Endothelial cell of umbilical vein (primary cell): ENCODE results near the gene RIMS4. TPM values are rescaled to one million over a fixed set of nuclear protein-coding genes. Genes with fewer than 3 reads are reported as not detected.

Source experiments
- BruUV-seq: library from RNA; stranded (reverse); fragments of 400-500 nt; replicated peaks from 2 replicates; lab custom pipeline; 2021; lab: Mats Ljungman, UMichigan
- CTCF ChIA-PET: fragments of 300-600, 350-600 bp; sonication (Branson Sonifier 250); formaldehyde crosslinking; loops from one replicate; lab custom pipeline; 2021; ENCODE audit warnings: antibody characterized with exemption, inconsistent platforms; lab: Charles Lee
- POLR2A ChIA-PET: fragments of 300-600, 350-600 bp; sonication (Branson Sonifier 250); formaldehyde crosslinking; loops from one replicate; lab custom pipeline; 2021; ENCODE audit warnings: antibody characterized with exemption, inconsistent platforms; lab: Charles Lee
- DNase-seq: peaks from one replicate; pipeline ENCODE4 v3.0.0-alpha.2; 2011; ENCODE audit warnings: low read depth, low spot score
- FAIRE-seq: peaks from 2 replicates; lab custom pipeline; 2011; peaks lifted over from hg19 to GRCh38; lab: Jason Lieb, UNC
- H2AFZ ChIP-seq: 2 replicates; pipeline ENCODE4 v1.6.0; 2012; ENCODE audit warnings: low read depth, low read length, control low read depth, inconsistent platforms
- H3K27ac ChIP-seq: 2 replicates; pipeline ENCODE4 v1.5.1; 2011; ENCODE audit warnings: low read depth, mild to moderate bottlenecking, control low read depth, low read length, moderate library complexity; ENCODE audit not compliant: insufficient read depth
- H3K27me3 ChIP-seq, 2 experiments: 2 replicates each; pipeline versions ENCODE4 v1.6.0 to v1.6.1; 2011; ENCODE audit warnings: low read length in 2 of 2, mixed read lengths in 1 of 2; ENCODE audit not compliant: control insufficient read depth in 2 of 2, insufficient read depth in 2 of 2
- H3K36me3 ChIP-seq, 2 experiments: 2 replicates in 1 of 2; 3 replicates in 1 of 2; pipeline ENCODE4 v1.5.1; 2011; ENCODE audit warnings: low read length in 2 of 2, mild to moderate bottlenecking in 1 of 2, moderate library complexity in 1 of 2; ENCODE audit not compliant: control insufficient read depth in 2 of 2, insufficient read depth in 2 of 2; ENCODE audit errors: extremely low read depth in 1 of 2
- H3K4me1 ChIP-seq: 3 replicates; pipeline ENCODE4 v1.5.1; 2011; ENCODE audit warnings: mild to moderate bottlenecking, low read length; ENCODE audit not compliant: control insufficient read depth, insufficient read depth; ENCODE audit errors: extremely low read depth
- H3K4me2 ChIP-seq: 2 replicates; pipeline ENCODE4 v1.6.1; 2011; ENCODE audit warnings: low read length, control low read depth, mixed read lengths; ENCODE audit not compliant: insufficient read depth
- H3K4me3 ChIP-seq, 3 experiments: fragments of 200-600 bp in 1 of 3; sonication (generic), shearing (Covaris generic) in 1 of 3; replicated peaks in 1 of 3; 2 replicates each; pipeline ENCODE4 v1.5.1; 2011 to 2016; ENCODE audit warnings: control low read depth in 3 of 3, low read length in 3 of 3, mild to moderate bottlenecking in 2 of 3, inconsistent platforms in 1 of 3, low read depth in 1 of 3, moderate library complexity in 1 of 3; ENCODE audit not compliant: insufficient read depth in 1 of 3
- H3K79me2 ChIP-seq: 2 replicates; pipeline ENCODE4 v1.6.0; 2012; ENCODE audit warnings: low read length, inconsistent platforms; ENCODE audit not compliant: control insufficient read depth, insufficient read depth
- H3K9ac ChIP-seq: replicated peaks from 2 replicates; pipeline ENCODE3; 2011; ENCODE audit warnings: low read length, control low read depth; ENCODE audit not compliant: insufficient read depth; ENCODE audit errors: extremely low read depth
- H3K9me1 ChIP-seq: replicated peaks from 3 replicates; pipeline ENCODE4 v1.6.0; 2011; ENCODE audit warnings: mild to moderate bottlenecking, low read length; ENCODE audit not compliant: control insufficient read depth, insufficient read depth; ENCODE audit errors: extremely low read depth
- H3K9me3 ChIP-seq: replicated peaks from 2 replicates; pipeline ENCODE4 v1.5.1; 2012; ENCODE audit warnings: low read length, inconsistent platforms; ENCODE audit not compliant: control insufficient read depth, insufficient read depth
- H4K20me1 ChIP-seq: replicated peaks from 2 replicates; pipeline ENCODE3; 2011; ENCODE audit warnings: mild to moderate bottlenecking, low read length; ENCODE audit not compliant: control insufficient read depth, insufficient read depth; ENCODE audit errors: extremely low read depth
- CTCF ChIP-seq, 2 donors: IDR thresholded peaks; 1 replicate in 1 of 2; 2 replicates in 1 of 2; pipeline ENCODE4 v1.5.1; 2011; ENCODE audit warnings: low read length in 2 of 2, mild to moderate bottlenecking in 2 of 2, moderate library complexity in 2 of 2, control low read depth in 1 of 2, inconsistent platforms in 1 of 2, low read depth in 1 of 2; ENCODE audit not compliant: insufficient read depth in 1 of 2; ENCODE audit errors: extremely low read depth in 1 of 2
- EZH2 ChIP-seq: IDR thresholded peaks from 2 replicates; pipeline ENCODE4 v1.6.1; 2012; ENCODE audit warnings: borderline replicate concordance, low read depth, mild to moderate bottlenecking, moderate library complexity, low read length, inconsistent platforms; ENCODE audit not compliant: severe bottlenecking
- FOS ChIP-seq: IDR thresholded peaks from 2 replicates; pipeline ENCODE4 v1.6.1; 2011; ENCODE audit warnings: mild to moderate bottlenecking, low read length, moderate library complexity, borderline replicate concordance; ENCODE audit not compliant: insufficient read depth
- GATA2 ChIP-seq: IDR thresholded peaks from 2 replicates; pipeline ENCODE4 v1.7.0; 2011; ENCODE audit warnings: low read depth, mild to moderate bottlenecking, moderate library complexity, mixed read lengths, low read length; ENCODE audit not compliant: insufficient read length, insufficient read depth
- JUN ChIP-seq: IDR thresholded peaks from 2 replicates; pipeline ENCODE4 v1.6.1; 2011; ENCODE audit warnings: borderline replicate concordance, low read depth; ENCODE audit not compliant: insufficient read length, insufficient read depth
- MAX ChIP-seq: IDR thresholded peaks from 2 replicates; pipeline ENCODE4 v1.6.1; 2011; ENCODE audit not compliant: insufficient read depth, insufficient read length
- MYC ChIP-seq: IDR thresholded peaks from one replicate; pipeline ENCODE4 v1.6.1; 2011; ENCODE audit warnings: mild to moderate bottlenecking, low read depth, low read length
- POLR2A ChIP-seq: IDR thresholded peaks from 2 replicates; pipeline ENCODE4 v1.6.1; 2012; ENCODE audit warnings: low read depth, mild to moderate bottlenecking, control low read depth, low read length
- POLR2AphosphoS5 ChIP-seq: IDR thresholded peaks from 2 replicates; pipeline ENCODE4 v1.6.1; 2012; ENCODE audit warnings: low read depth, mild to moderate bottlenecking, control low read depth, low read length, moderate library complexity; ENCODE audit not compliant: insufficient read depth
- dilution Hi-C: fragments of 300-500 bp; cut with MboI; formaldehyde crosslinking; loops from one replicate; pipeline ENCODE4 v1.15.0; 2019; ENCODE audit warnings: low sequenced_read_pairs; ENCODE audit not compliant: extremely low pct_ligation_motif_present
- intact Hi-C: fragments of 100-400 bp; cut with micrococcal nuclease; formaldehyde crosslinking; loops from one replicate; pipeline ENCODE4 v1.10.0; 2022
- polyA plus RNA-seq, 4 experiments: library from polyadenylated mRNA; depleted of rRNA in 3 of 4; stranded (reverse) in 3 of 4; unstranded in 1 of 4; fragments of >200 nt; gene quantifications; 2 replicates each; pipeline versions ENCODE4 v1.2.1 to v1.2.3, GENCODE V29; 2011 to 2012; ENCODE audit warnings: missing spikeins in 1 of 4
- total RNA-seq: library from RNA; stranded (reverse); gene quantifications from 2 replicates; pipeline ENCODE4 v1.2.3, GENCODE V29; 2021

RIMS4 gene
- total and polyA plus RNA-seq, 2 donors (not counting 3 experiments of a cell fraction or from before 2014, with no cell fraction given): not detected

- Histone ChIP-seq H3K79me2 (no peaks in the 10 kb centered on the region), H2AFZ (no peak overlapping the region), H4K20me1 (no peaks in the 10 kb centered on the region), H3K4me2 (no peak overlapping the region), H3K4me3 (no peak overlapping the region), H3K9ac (no peak overlapping the region), H3K27me3 (peaks cover 0 to 2% of the 10 kb centered on the region in 2 experiments), H3K36me3 (no peaks in the 10 kb centered on the region), H3K9me3 (no peaks in the 10 kb centered on the region), H3K9me1 (no peaks in the 10 kb centered on the region), H3K4me1 (no peaks in the 10 kb centered on the region), H3K27ac (no peak overlapping the region)
- DNase-seq: no peak
- FAIRE-seq: no peak
- ChIA-PET POLR2A (no interaction called here), CTCF (interaction anchor here (1.0 to 1.6 kb wide), 3 partner anchors 14 to 37 kb away, joined by 3 read pairs; no protein-coding TSS in a partner anchor)
- TF ChIP-seq GATA2 (no peak), POLR2A (no peak), JUN (no peak), MYC (no peak), CTCF (IDR thresholded peaks at IDR 0.05; ENCODE audit: extremely low read depth in 1 of 2, insufficient read depth in 1 of 2, low read depth in 1 of 2, low read length in 2 of 2) (no peak), EZH2 (no peak)
- BruUV-seq: no TSS peak
- dilution Hi-C loops: no loop called here
- intact Hi-C loops: no loop called here
Observed at GRCh38 chr20:44784688-44785087, 25.7 kb downstream of the RIMS4 start.

GRCh38 chr20:44781791-44782190 lies 28.6 kb downstream of the RIMS4 start:
- Histone ChIP-seq H4K20me1 (no peaks in the 10 kb centered on the region), H3K4me1 (no peaks in the 10 kb centered on the region), H3K4me3 (no peak overlapping the region), H3K27ac (no peak overlapping the region), H2AFZ (no peak overlapping the region), H3K4me2 (no peak overlapping the region), H3K9me3 (no peaks in the 10 kb centered on the region), H3K36me3 (no peaks in the 10 kb centered on the region), H3K79me2 (no peaks in the 10 kb centered on the region), H3K9ac (no peak overlapping the region), H3K27me3 (peaks cover 0 to 2% of the 10 kb centered on the region in 2 experiments), H3K9me1 (no peaks in the 10 kb centered on the region)
- DNase-seq (no peak), FAIRE-seq (no peak)
- ChIA-PET CTCF (interaction anchor here (0.6 kb wide), 1 partner anchor 533 kb away, joined by 3 read pairs; no protein-coding TSS in a partner anchor), POLR2A (no interaction called here)
- intact Hi-C loops: no loop called here
- BruUV-seq: no TSS peak
- TF ChIP-seq EZH2 (no peak), JUN (no peak), MYC (no peak), CTCF (IDR thresholded peaks at IDR 0.05; ENCODE audit: extremely low read depth in 1 of 2, insufficient read depth in 1 of 2, low read depth in 1 of 2, low read length in 2 of 2) (no peak), MAX (no peak), FOS (no peak), POLR2AphosphoS5 (no peak), GATA2 (no peak), POLR2A (no peak)
- dilution Hi-C loops: no loop called here
